Caco-2 (cell line): Measurements from ENCODE around the gene SFMBT1. TPM values are rescaled to one million over a fixed set of nuclear protein-coding genes. Genes with fewer than 3 reads are reported as not detected.

Experiments
- BruUV-seq: library from RNA; stranded (reverse); fragments of 400-500 nt; replicated peaks from 2 replicates; lab custom pipeline; 2021; lab: Mats Ljungman, UMichigan
- CTCF ChIA-PET: fragments of 300-600 bp; sonication (Branson Sonifier 250); formaldehyde crosslinking; loops from one replicate; lab custom pipeline; 2022; ENCODE audit warnings: antibody characterized with exemption; lab: Charles Lee
- POLR2A ChIA-PET: fragments of 300-600 bp; sonication (Branson Sonifier 250); formaldehyde crosslinking; loops from one replicate; lab custom pipeline; 2022; ENCODE audit warnings: antibody characterized with exemption; lab: Charles Lee
- DNase-seq, 2 experiments: peaks; one replicate each; pipeline versions ENCODE4 v3.0.0 to v3.0.0-alpha.2; 2020 to 2022
- H3K27me3 ChIP-seq: replicated peaks from 2 replicates; pipeline ENCODE4 v1.6.0; 2011; ENCODE audit warnings: low read length; ENCODE audit not compliant: control insufficient read depth, insufficient read depth
- H3K36me3 ChIP-seq: 2 replicates; pipeline ENCODE4 v1.5.1; 2011; ENCODE audit warnings: low read length; ENCODE audit not compliant: control insufficient read depth, insufficient read depth
- H3K4me1 ChIP-seq: fragments of 250-450 bp; sonication (Bioruptor Pico); 2 replicates; pipeline ENCODE4 v1.5.1; 2020; ENCODE audit warnings: mild to moderate bottlenecking
- H3K4me3 ChIP-seq: 2 replicates; pipeline ENCODE4 v1.5.1; 2011; ENCODE audit warnings: low read depth, mild to moderate bottlenecking, control low read depth, low read length
- H3K9me3 ChIP-seq: fragments of 250-450 bp; sonication (Bioruptor Pico); 2 replicates; pipeline ENCODE4 v1.5.1; 2020; ENCODE audit warnings: mild to moderate bottlenecking, moderate library complexity
- H3K27ac Mint-ChIP-seq: one replicate; pipeline ENCODE4 v1.8.0; 2022; ENCODE audit warnings: mixed read lengths; ENCODE audit not compliant: unreplicated experiment
- H3K27me3 Mint-ChIP-seq: one replicate; pipeline ENCODE4 v1.8.0; 2022; ENCODE audit warnings: mixed read lengths; ENCODE audit not compliant: insufficient read depth, unreplicated experiment
- H3K36me3 Mint-ChIP-seq: one replicate; pipeline ENCODE4 v1.8.0; 2022; ENCODE audit warnings: mild to moderate bottlenecking, mixed read lengths; ENCODE audit not compliant: insufficient read depth, unreplicated experiment
- H3K4me1 Mint-ChIP-seq: one replicate; pipeline ENCODE4 v1.8.0; 2022; ENCODE audit warnings: low read depth, mixed read lengths; ENCODE audit not compliant: unreplicated experiment
- H3K4me3 Mint-ChIP-seq: one replicate; pipeline ENCODE4 v1.8.0; 2022; ENCODE audit warnings: mild to moderate bottlenecking, moderate library complexity, mixed read lengths; ENCODE audit not compliant: unreplicated experiment
- H3K9me3 Mint-ChIP-seq: one replicate; pipeline ENCODE4 v1.8.0; 2022; ENCODE audit warnings: mixed read lengths; ENCODE audit not compliant: unreplicated experiment
- intact Hi-C: fragments of 100-400 bp; cut with micrococcal nuclease; formaldehyde crosslinking; loops from one replicate; pipeline ENCODE4 v1.10.0; 2022; ENCODE audit not compliant: unreplicated experiment
- total RNA-seq: library from RNA; stranded (reverse); gene quantifications from 2 replicates; pipeline ENCODE4 v1.2.3, GENCODE V29; 2022
- TF ChIP-seq, protein P1 (sequence below), 2 experiments: fragments of 200-600 bp in 1 of 2; IDR thresholded peaks; 1 replicate in 1 of 2; 2 replicates in 1 of 2; pipeline versions ENCODE4 v1.5.1 to v1.8.0; 2011 to 2022; ENCODE audit warnings: antibody characterized with exemption in 1 of 2, control low read depth in 1 of 2, inconsistent platforms in 1 of 2, low read depth in 1 of 2, low read length in 1 of 2, mild to moderate bottlenecking in 1 of 2, moderate library complexity in 1 of 2; ENCODE audit not compliant: insufficient read depth in 1 of 2, severe bottlenecking in 1 of 2, unreplicated experiment in 1 of 2

SFMBT1 gene
- total RNA-seq, 1 experiment from 2014 or later: 45.3 TPM

DNA sequence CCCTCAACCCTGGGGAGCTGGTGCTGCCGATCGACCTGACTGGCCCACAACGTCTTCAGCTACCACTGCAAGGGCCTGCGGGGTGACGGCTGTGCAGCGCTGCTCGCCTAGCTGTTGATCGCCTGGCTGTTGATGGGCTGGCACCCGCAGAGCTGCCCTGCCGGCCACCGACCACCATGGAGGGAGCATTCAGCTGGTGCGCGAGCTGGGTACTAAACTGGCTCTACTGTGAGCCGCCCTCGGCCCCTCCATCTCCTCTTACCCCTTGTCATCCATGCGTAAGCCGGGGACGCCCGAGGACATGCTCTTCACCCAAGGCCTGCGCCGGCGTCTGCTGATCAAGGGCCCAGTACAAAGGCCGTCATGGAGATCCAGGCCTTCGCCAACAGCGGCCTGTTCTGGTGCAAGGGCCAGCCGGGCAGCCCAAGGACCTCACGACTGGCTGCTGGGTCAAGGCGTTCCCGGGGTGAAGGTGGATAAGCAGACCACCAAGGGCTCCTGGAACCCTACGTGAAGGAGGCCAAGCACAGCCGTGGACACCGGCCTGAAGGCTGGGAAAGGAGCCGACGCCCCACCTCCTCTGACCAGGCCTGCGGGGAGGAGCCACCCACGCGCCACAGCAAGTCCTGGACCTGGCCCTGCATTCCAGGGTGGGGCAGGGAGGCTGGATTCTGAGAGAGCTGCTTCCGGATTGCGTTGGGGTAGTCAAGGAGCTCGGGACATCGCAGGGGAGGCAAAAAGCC lies 46.9 kb downstream of the SFMBT1 start:
- H3K27me3 Mint-ChIP-seq: no peaks in the 10 kb centered on the region
- ChIA-PET CTCF (no interaction called here), POLR2A (no interaction called here)
- no peaks in the 10 kb centered on the region for H3K4me1 Mint-ChIP-seq
- intact Hi-C loops: no loop called here
- no peaks in the 10 kb centered on the region for H3K9me3 ChIP-seq
- H3K27me3 ChIP-seq: no peaks in the 10 kb centered on the region
- H3K4me3 ChIP-seq: no peak overlapping the region
- H3K27ac Mint-ChIP-seq: no peak overlapping the region
- no peaks in the 10 kb centered on the region; the same call in 1 of the 2 replicates for H3K36me3 ChIP-seq
- BruUV-seq: no TSS peak
- peak; percentile 9 to 58 for DNase-seq
- no peaks in the 10 kb centered on the region for H3K9me3 Mint-ChIP-seq
- peak overlapping the region; percentile 26 for H3K4me3 Mint-ChIP-seq
- TF ChIP-seq, protein P1, sequence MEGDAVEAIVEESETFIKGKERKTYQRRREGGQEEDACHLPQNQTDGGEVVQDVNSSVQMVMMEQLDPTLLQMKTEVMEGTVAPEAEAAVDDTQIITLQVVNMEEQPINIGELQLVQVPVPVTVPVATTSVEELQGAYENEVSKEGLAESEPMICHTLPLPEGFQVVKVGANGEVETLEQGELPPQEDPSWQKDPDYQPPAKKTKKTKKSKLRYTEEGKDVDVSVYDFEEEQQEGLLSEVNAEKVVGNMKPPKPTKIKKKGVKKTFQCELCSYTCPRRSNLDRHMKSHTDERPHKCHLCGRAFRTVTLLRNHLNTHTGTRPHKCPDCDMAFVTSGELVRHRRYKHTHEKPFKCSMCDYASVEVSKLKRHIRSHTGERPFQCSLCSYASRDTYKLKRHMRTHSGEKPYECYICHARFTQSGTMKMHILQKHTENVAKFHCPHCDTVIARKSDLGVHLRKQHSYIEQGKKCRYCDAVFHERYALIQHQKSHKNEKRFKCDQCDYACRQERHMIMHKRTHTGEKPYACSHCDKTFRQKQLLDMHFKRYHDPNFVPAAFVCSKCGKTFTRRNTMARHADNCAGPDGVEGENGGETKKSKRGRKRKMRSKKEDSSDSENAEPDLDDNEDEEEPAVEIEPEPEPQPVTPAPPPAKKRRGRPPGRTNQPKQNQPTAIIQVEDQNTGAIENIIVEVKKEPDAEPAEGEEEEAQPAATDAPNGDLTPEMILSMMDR (IDR thresholded peaks at IDR 0.05; ENCODE audit: insufficient read depth in 1 of 2, low read depth in 1 of 2, low read length in 1 of 2, severe bottlenecking in 1 of 2, unreplicated experiment in 1 of 2): no peak
- H3K36me3 Mint-ChIP-seq: peaks cover 26% of the 10 kb centered on the region
- H3K4me1 ChIP-seq: peaks cover 4% of the 10 kb centered on the region; the same call in 1 of the 2 replicates

DNA sequence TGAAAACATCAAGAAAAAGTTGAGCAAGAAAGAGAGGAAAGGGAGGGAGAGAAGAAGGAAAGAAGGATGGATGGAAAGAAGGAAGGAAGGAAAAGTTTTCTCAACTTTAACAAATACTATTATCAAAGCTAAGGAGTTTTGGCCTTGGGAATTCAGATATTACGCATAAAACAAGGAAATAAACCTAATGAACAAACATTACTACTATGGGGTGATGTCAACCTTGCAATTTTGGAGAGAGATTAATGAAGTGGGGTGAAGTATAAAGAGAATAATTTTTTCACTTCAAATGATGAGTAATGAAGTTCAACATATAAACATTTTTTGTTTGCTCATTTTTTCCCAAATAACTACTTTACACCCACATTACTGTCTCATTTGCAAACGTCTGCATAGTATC lies 55.2 kb downstream of the SFMBT1 start:
- no TSS peak for BruUV-seq
- no peak for DNase-seq
- Mint-ChIP-seq H3K27ac (no peak overlapping the region), H3K4me1 (no peaks in the 10 kb centered on the region), H3K36me3 (no peaks in the 10 kb centered on the region), H3K27me3 (no peaks in the 10 kb centered on the region), H3K4me3 (no peak overlapping the region), H3K9me3 (no peaks in the 10 kb centered on the region)
- CTCF ChIA-PET: interaction anchor here (0.6 kb wide), 1 partner anchor 144 kb away, joined by 4 read pairs; no protein-coding TSS in a partner anchor
- Histone ChIP-seq H3K27me3 (no peaks in the 10 kb centered on the region), H3K9me3 (no peaks in the 10 kb centered on the region), H3K36me3 (no peaks in the 10 kb centered on the region), H3K4me1 (no peaks in the 10 kb centered on the region), H3K4me3 (no peak overlapping the region)
- TF ChIP-seq, protein P1 (IDR thresholded peaks at IDR 0.05; ENCODE audit: insufficient read depth in 1 of 2, low read depth in 1 of 2, low read length in 1 of 2, severe bottlenecking in 1 of 2, unreplicated experiment in 1 of 2): no peak
- POLR2A ChIA-PET: no interaction called here
- intact Hi-C loops: loop anchor here (5.0 kb wide), 1 partner anchor 57 kb away; the partner anchor contains the start of gene SFMBT1

DNA sequence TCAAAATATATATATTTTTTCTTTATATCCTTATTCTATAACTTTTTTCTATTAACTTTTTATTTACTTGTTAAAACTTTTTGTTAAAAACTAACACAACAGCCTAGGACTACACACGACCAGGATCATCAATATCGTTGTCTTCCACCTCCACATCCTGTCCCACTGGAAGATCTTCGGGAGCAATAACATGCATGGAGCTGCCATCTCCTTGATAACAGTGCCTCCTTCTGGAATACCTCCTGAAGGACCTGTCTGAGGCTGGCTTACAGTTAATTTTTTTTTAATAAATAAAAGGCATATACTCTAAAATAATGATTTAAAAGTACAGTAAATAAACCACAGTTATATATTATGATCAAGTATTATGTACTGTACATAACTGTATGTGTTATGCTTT lies 58.9 kb downstream of the SFMBT1 start:
- H3K4me3 Mint-ChIP-seq: no peak overlapping the region
- BruUV-seq: no TSS peak
- POLR2A ChIA-PET: no interaction called here
- H3K27me3 Mint-ChIP-seq: no peaks in the 10 kb centered on the region
- H3K4me1 Mint-ChIP-seq: peaks cover 9% of the 10 kb centered on the region
- no peak overlapping the region for H3K4me3 ChIP-seq
- H3K4me1 ChIP-seq: no peaks in the 10 kb centered on the region
- H3K36me3 ChIP-seq: no peaks in the 10 kb centered on the region
- no peaks in the 10 kb centered on the region for H3K9me3 ChIP-seq
- no peaks in the 10 kb centered on the region for H3K9me3 Mint-ChIP-seq
- no peaks in the 10 kb centered on the region for H3K36me3 Mint-ChIP-seq
- intact Hi-C loops: no loop called here
- no peak overlapping the region for H3K27ac Mint-ChIP-seq
- H3K27me3 ChIP-seq: no peaks in the 10 kb centered on the region
- no peak for DNase-seq
- TF ChIP-seq, protein P1 (IDR thresholded peaks at IDR 0.05; ENCODE audit: insufficient read depth in 1 of 2, low read depth in 1 of 2, low read length in 1 of 2, severe bottlenecking in 1 of 2, unreplicated experiment in 1 of 2): peak in 1 of 2 experiments; percentile 3
- CTCF ChIA-PET: no interaction called here
